WTC11 (cell line): ENCODE data around the gene ARHGAP23. TPM values are rescaled to one million over a fixed set of nuclear protein-coding genes. Genes with fewer than 3 reads are reported as not detected.

Source experiments
- ATAC-seq: fragments of 200-7000 bp; cut with Tn5 transposase; 2 replicates; pipeline ENCODE4 v1.10.0; 2021; ENCODE audit warnings: mild to moderate bottlenecking, moderate library complexity
- CTCF ChIA-PET: fragments of 300-600 bp; sonication (Branson Sonifier 250); formaldehyde crosslinking; loops from one replicate; lab custom pipeline; 2021; ENCODE audit warnings: antibody characterized with exemption; lab: Charles Lee
- POLR2A ChIA-PET: fragments of 350-600 bp; sonication (Branson Sonifier 250); formaldehyde crosslinking; loops from one replicate; lab custom pipeline; 2021; ENCODE audit warnings: antibody characterized with exemption; lab: Charles Lee
- DNase-seq: peaks from one replicate; pipeline ENCODE4 v3.0.0; 2021; ENCODE audit warnings: low spot score
- H3K27ac Mint-ChIP-seq: 2 replicates; pipeline ENCODE4 v1.8.0; 2021; ENCODE audit warnings: mixed read lengths
- H3K27me3 Mint-ChIP-seq: 2 replicates; pipeline ENCODE4 v1.8.0; 2021; ENCODE audit warnings: low read depth, mild to moderate bottlenecking, moderate library complexity, mixed read lengths
- H3K36me3 Mint-ChIP-seq: 2 replicates; pipeline ENCODE4 v1.8.0; 2021; ENCODE audit warnings: mixed read lengths
- H3K4me1 Mint-ChIP-seq: 2 replicates; pipeline ENCODE4 v1.8.0; 2022; ENCODE audit warnings: mixed read lengths
- H3K4me3 Mint-ChIP-seq: 2 replicates; pipeline ENCODE4 v1.8.0; 2021; ENCODE audit warnings: mild to moderate bottlenecking, moderate library complexity, mixed read lengths
- H3K9me3 Mint-ChIP-seq: 2 replicates; pipeline ENCODE4 v1.8.0; 2021; ENCODE audit warnings: mixed read lengths
- ATF3 ChIP-seq: sonication (generic); formaldehyde crosslinking; conservative IDR thresholded peaks from 2 replicates; pipeline ENCODE4 v1.8.1; 2022; ENCODE audit warnings: mild to moderate bottlenecking, missing genetic modification reagents
- FOXK1 ChIP-seq: sonication (generic); formaldehyde crosslinking; IDR thresholded peaks from 2 replicates; pipeline ENCODE4 v1.8.0; 2022; ENCODE audit warnings: mild to moderate bottlenecking, moderate library complexity, missing genetic modification reagents
- FOXP1 ChIP-seq: sonication (generic); formaldehyde crosslinking; IDR thresholded peaks from 2 replicates; pipeline ENCODE4 v1.8.0; 2022; ENCODE audit warnings: missing genetic modification reagents, mild to moderate bottlenecking, moderate library complexity, borderline replicate concordance
- HMGXB4 ChIP-seq: sonication (generic); formaldehyde crosslinking; IDR thresholded peaks from 2 replicates; pipeline ENCODE4 v1.8.1; 2023; ENCODE audit warnings: mild to moderate bottlenecking, moderate library complexity, missing genetic modification reagents
- NFE2L1 ChIP-seq: sonication (generic); formaldehyde crosslinking; IDR thresholded peaks from 2 replicates; pipeline ENCODE4 v1.8.1; 2023; ENCODE audit warnings: missing genetic modification reagents
- TEAD1 ChIP-seq: sonication (generic); formaldehyde crosslinking; IDR thresholded peaks from 2 replicates; pipeline ENCODE4 v1.8.0; 2022; ENCODE audit warnings: mild to moderate bottlenecking, missing genetic modification reagents
- TP53 ChIP-seq: sonication (generic); formaldehyde crosslinking; IDR thresholded peaks from 2 replicates; pipeline ENCODE4 v1.8.1; 2023; ENCODE audit warnings: mild to moderate bottlenecking, missing genetic modification reagents
- ZBTB43 ChIP-seq: sonication (generic); formaldehyde crosslinking; IDR thresholded peaks from 2 replicates; pipeline ENCODE4 v1.8.1; 2023; ENCODE audit warnings: mild to moderate bottlenecking, missing genetic modification reagents
- ZMAT4 ChIP-seq: fragments of 250-450 bp; sonication (Bioruptor Pico); IDR thresholded peaks from 2 replicates; pipeline ENCODE4 v1.9.0; 2021; ENCODE audit warnings: mild to moderate bottlenecking
- ZNF121 ChIP-seq: sonication (generic); formaldehyde crosslinking; IDR thresholded peaks from 2 replicates; pipeline ENCODE4 v1.8.0; 2023; ENCODE audit warnings: missing genetic modification reagents
- ZNF671 ChIP-seq: fragments of 250-450 bp; sonication (Bioruptor Pico); IDR thresholded peaks from 2 replicates; pipeline ENCODE4 v1.8.0; 2021; ENCODE audit warnings: mild to moderate bottlenecking
- total RNA-seq: library from RNA; stranded (reverse); gene quantifications from 3 replicates; pipeline ENCODE4 v1.2.3, GENCODE V29; 2021
- TF ChIP-seq, protein P1 (sequence below): fragments of 250-450 bp; sonication (Bioruptor Pico); conservative IDR thresholded peaks from 2 replicates; pipeline ENCODE4 v1.9.0; 2021; ENCODE audit warnings: mild to moderate bottlenecking
- TF ChIP-seq, protein P2 (sequence below): sonication (generic); formaldehyde crosslinking; IDR thresholded peaks from 2 replicates; pipeline ENCODE4 v1.8.0; 2022; ENCODE audit warnings: mild to moderate bottlenecking, missing genetic modification reagents
- TF ChIP-seq, protein P3 (sequence below): sonication (generic); formaldehyde crosslinking; IDR thresholded peaks from 2 replicates; pipeline ENCODE4 v1.8.1; 2022; ENCODE audit warnings: low read depth, missing genetic modification reagents, borderline replicate concordance
- TF ChIP-seq, protein P4 (sequence below): sonication (generic); formaldehyde crosslinking; IDR thresholded peaks from 2 replicates; pipeline ENCODE4 v1.8.0; 2022; ENCODE audit warnings: mild to moderate bottlenecking, missing genetic modification reagents
- TF ChIP-seq, protein P5 (sequence below): fragments of 200-600 bp; IDR thresholded peaks from 2 replicates; pipeline ENCODE4 v1.8.0; 2022; ENCODE audit warnings: antibody characterized with exemption
- TF ChIP-seq, protein P6 (sequence below): sonication (generic); formaldehyde crosslinking; IDR thresholded peaks from 2 replicates; pipeline ENCODE4 v1.8.0; 2022; ENCODE audit warnings: mild to moderate bottlenecking, missing genetic modification reagents

Gene ARHGAP23
- total RNA-seq, 1 experiment from 2014 or later = 66.0 TPM

DNA sequence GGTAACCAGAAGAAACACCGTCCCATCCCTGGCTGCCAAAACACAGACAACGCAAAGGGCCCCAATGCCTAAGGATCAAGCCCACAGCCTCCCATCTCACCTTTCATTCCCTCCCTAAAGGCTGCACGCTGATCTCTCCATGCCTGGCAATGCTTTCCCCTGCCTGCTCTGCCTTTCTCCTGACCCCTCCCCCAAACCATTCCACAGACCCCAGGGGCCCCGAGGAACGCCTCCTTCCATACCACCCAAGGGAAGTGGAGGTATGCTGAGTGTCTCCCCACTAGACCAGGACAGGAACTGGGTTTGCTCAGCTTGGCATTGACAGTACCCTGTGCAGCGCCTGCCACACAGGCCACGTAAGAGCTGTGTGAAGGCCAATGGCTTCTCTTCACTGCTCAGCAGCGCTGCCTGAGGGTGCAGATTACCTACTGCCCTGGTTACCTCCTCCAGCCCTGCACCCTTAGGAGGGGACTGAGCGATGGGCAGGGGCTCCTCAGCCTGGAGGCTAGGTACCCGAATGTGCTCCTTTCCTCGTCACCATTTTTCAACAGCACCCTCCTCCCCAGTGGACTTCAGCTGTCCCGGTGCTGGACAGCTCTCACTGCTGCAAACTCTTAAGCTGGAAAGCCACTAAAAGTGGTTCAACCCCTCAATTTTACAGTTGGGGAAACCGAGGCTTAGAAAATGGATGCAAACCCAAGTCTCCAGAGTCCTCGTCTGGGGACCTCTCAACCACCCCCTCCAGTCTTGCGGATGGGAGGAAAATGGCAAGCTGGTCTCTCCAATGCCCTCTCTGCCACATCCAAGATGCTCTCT is 132.4 kb downstream of the ARHGAP23 start:
- Mint-ChIP-seq H3K36me3 (no peaks in the 10 kb centered on the region), H3K9me3 (no peaks in the 10 kb centered on the region), H3K27me3 (peaks cover 83% of the 10 kb centered on the region), H3K4me3 (peak overlapping the region; percentile 56), H3K27ac (no peak overlapping the region), H3K4me1 (peaks cover 49% of the 10 kb centered on the region)
- DNase-seq (no peak), ATAC-seq (no peak)
- POLR2A ChIA-PET = interaction anchor here (1.0 kb wide), 1 partner anchor 14 kb away, joined by 3 read pairs; no protein-coding TSS in a partner anchor
- 0 out of 2 replicates have a peak, but pooled peaks have one; percentile 16 for TF ChIP-seq FOXK1 (CRISPR knock-in tag)
- TF ChIP-seq, protein P1, sequence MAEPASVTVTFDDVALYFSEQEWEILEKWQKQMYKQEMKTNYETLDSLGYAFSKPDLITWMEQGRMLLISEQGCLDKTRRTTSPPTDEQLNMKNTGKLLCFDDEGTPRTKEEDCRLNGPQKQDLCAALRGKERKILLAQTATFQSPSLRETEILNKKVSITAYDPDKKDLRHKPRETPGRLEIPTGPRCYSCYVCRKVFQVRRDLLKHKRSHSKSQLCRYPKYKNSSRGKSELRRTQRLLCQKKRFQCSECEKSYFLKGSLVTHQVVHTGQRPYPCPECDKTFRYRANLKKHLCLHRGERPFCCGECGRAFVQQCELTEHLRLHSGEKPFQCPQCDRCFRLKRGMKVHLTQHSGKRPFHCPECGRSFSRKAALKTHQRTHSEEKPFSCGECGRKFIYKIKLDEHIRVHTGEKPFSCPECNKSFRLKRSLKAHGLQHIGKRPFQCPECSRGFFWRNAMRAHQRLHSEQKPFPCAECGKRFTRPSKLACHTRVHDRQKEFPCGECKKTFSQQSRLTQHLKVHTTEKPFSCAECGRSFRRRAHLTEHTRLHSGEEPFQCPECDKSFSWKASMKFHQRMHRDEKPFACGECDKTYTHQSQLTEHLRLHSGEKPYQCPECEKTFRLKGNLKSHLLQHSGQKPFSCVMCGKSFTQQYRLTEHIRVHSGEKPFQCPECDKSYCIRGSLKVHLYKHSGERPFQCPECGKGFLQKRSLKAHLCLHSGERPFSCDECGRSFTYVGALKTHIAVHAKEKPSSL (CRISPR knock-in tag) = no peak
- TF ChIP-seq FOXP1 (CRISPR knock-in tag) = peak; percentile 35; the same call in 1 of the 2 replicates
- TF ChIP-seq, protein P2, sequence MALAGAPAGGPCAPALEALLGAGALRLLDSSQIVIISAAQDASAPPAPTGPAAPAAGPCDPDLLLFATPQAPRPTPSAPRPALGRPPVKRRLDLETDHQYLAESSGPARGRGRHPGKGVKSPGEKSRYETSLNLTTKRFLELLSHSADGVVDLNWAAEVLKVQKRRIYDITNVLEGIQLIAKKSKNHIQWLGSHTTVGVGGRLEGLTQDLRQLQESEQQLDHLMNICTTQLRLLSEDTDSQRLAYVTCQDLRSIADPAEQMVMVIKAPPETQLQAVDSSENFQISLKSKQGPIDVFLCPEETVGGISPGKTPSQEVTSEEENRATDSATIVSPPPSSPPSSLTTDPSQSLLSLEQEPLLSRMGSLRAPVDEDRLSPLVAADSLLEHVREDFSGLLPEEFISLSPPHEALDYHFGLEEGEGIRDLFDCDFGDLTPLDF = no peak
- TF ChIP-seq ZNF671 (CRISPR knock-in tag) = no peak
- TF ChIP-seq, protein P3, sequence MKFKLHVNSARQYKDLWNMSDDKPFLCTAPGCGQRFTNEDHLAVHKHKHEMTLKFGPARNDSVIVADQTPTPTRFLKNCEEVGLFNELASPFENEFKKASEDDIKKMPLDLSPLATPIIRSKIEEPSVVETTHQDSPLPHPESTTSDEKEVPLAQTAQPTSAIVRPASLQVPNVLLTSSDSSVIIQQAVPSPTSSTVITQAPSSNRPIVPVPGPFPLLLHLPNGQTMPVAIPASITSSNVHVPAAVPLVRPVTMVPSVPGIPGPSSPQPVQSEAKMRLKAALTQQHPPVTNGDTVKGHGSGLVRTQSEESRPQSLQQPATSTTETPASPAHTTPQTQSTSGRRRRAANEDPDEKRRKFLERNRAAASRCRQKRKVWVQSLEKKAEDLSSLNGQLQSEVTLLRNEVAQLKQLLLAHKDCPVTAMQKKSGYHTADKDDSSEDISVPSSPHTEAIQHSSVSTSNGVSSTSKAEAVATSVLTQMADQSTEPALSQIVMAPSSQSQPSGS (CRISPR knock-in tag) = 0 out of 2 replicates have a peak, but pooled peaks have one; percentile 27
- no peak for TF ChIP-seq ZMAT4 (CRISPR knock-in tag)
- TF ChIP-seq NFE2L1 = peak; percentile 60; the same call in 1 of the 2 replicates
- no peak for TF ChIP-seq TP53 (CRISPR knock-in tag)
- TF ChIP-seq ATF3 (CRISPR knock-in tag) = 0 out of 2 replicates have a peak, but pooled peaks have one; percentile 20
- peak; percentile 57; the same call in 1 of the 2 replicates for TF ChIP-seq ZBTB43
- TF ChIP-seq ZNF121 (CRISPR knock-in tag) = no peak
- CTCF ChIA-PET = interaction anchor here (0.5 to 10.6 kb wide), 18 partner anchors 11 to 159 kb away, joined by 3 to 501 read pairs (median 4); partner anchors contain the start of gene SRCIN1

DNA sequence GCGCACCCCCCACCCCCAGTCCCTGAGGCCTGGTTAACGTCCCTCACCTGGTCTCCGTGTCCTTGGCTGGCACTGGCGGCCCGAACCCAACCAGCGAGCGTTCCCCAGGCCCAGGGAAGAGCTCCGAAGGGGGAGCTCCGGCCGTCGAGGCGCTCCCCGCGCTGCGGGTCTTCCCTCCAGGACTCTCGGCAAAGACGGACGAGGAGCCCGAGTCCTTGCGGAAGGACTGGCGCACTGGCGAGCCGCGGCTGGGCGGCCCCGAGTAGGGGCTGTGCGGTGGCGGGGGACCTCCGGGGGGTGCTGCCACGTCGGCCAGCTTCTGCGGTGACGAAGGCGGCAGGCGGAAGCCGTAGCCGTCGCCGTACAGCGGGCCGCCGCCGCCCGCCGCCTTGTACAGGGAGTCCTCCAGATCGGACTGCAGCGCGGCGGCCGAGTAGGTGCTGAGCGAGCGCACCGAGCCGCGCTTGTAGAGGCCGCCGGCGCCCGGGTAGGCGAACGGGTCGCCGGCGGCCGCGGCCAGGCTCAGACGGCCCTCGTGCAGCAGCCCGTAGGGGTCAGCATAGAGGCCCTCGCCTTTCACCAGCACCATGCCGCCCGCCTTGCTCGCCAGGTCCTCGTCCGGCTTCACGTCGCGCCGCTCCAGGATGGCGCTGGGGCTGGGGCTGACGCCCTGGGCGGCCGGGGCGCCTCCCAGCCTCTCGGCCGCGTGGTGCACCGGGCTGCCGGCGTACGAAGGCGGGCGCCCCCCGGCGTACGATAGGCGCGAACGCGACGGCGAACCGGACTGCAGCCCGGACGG is 133.4 kb downstream of the ARHGAP23 start:
- DNase-seq (peak; percentile 62), ATAC-seq (peak; percentile 2; the same call in 1 of the 2 replicates)
- H3K4me3 Mint-ChIP-seq = peak overlapping the region; percentile 56
- H3K36me3 Mint-ChIP-seq = no peaks in the 10 kb centered on the region
- H3K9me3 Mint-ChIP-seq = no peaks in the 10 kb centered on the region
- H3K27me3 Mint-ChIP-seq = peaks cover 86% of the 10 kb centered on the region
- H3K27ac Mint-ChIP-seq = no peak overlapping the region
- ChIA-PET POLR2A (no interaction called here), CTCF (interaction anchor here (0.5 to 10.6 kb wide), 18 partner anchors 10 to 158 kb away, joined by 3 to 501 read pairs (median 4); partner anchors contain the start of gene SRCIN1)
- H3K4me1 Mint-ChIP-seq = peaks cover 52% of the 10 kb centered on the region
- TF ChIP-seq FOXK1 (CRISPR knock-in tag) = peak; percentile 54; the same call in 1 of the 2 replicates
- TF ChIP-seq HMGXB4 (CRISPR knock-in tag) = peak; percentile 59
- TF ChIP-seq, protein P4, sequence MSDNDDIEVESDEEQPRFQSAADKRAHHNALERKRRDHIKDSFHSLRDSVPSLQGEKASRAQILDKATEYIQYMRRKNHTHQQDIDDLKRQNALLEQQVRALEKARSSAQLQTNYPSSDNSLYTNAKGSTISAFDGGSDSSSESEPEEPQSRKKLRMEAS (CRISPR knock-in tag) = peak; percentile 77
- TF ChIP-seq, protein P5, sequence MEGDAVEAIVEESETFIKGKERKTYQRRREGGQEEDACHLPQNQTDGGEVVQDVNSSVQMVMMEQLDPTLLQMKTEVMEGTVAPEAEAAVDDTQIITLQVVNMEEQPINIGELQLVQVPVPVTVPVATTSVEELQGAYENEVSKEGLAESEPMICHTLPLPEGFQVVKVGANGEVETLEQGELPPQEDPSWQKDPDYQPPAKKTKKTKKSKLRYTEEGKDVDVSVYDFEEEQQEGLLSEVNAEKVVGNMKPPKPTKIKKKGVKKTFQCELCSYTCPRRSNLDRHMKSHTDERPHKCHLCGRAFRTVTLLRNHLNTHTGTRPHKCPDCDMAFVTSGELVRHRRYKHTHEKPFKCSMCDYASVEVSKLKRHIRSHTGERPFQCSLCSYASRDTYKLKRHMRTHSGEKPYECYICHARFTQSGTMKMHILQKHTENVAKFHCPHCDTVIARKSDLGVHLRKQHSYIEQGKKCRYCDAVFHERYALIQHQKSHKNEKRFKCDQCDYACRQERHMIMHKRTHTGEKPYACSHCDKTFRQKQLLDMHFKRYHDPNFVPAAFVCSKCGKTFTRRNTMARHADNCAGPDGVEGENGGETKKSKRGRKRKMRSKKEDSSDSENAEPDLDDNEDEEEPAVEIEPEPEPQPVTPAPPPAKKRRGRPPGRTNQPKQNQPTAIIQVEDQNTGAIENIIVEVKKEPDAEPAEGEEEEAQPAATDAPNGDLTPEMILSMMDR = peak; percentile 29; the same call in 1 of the 2 replicates
- no peak for TF ChIP-seq TEAD1 (CRISPR knock-in tag)
- TF ChIP-seq, protein P6, sequence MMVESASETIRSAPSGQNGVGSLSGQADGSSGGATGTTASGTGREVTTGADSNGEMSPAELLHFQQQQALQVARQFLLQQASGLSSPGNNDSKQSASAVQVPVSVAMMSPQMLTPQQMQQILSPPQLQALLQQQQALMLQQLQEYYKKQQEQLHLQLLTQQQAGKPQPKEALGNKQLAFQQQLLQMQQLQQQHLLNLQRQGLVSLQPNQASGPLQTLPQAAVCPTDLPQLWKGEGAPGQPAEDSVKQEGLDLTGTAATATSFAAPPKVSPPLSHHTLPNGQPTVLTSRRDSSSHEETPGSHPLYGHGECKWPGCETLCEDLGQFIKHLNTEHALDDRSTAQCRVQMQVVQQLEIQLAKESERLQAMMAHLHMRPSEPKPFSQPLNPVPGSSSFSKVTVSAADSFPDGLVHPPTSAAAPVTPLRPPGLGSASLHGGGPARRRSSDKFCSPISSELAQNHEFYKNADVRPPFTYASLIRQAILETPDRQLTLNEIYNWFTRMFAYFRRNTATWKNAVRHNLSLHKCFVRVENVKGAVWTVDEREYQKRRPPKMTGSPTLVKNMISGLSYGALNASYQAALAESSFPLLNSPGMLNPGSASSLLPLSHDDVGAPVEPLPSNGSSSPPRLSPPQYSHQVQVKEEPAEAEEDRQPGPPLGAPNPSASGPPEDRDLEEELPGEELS = peak; percentile 75; the same call in 1 of the 2 replicates
